K562 (cell line): Measurements from ENCODE around the gene WFIKKN1. TPM values are rescaled to one million over a fixed set of nuclear protein-coding genes. Genes with fewer than 3 reads are reported as not detected.

Experiments
- BRD9 ChIP-seq: fragments of 450-650 bp; IDR thresholded peaks from 2 replicates; pipeline ENCODE4 v1.6.1; 2018; ENCODE audit warnings: low read depth; ENCODE audit not compliant: partially characterized antibody
- CTBP1 ChIP-seq: fragments of 450-650 bp; IDR thresholded peaks from 2 replicates; pipeline ENCODE4 v1.6.1; 2016; ENCODE audit warnings: borderline replicate concordance
- EP300 ChIP-seq: IDR thresholded peaks from 2 replicates; pipeline ENCODE4 v1.6.1; 2012; ENCODE audit warnings: low read length, improper control_type of control experiment
- GTF2F1 ChIP-seq: IDR thresholded peaks from 2 replicates; pipeline ENCODE4 v1.6.1; 2011; ENCODE audit warnings: low read depth, low read length, improper control_type of control experiment
- HDAC6 ChIP-seq: IDR thresholded peaks from 2 replicates; pipeline ENCODE4 v1.6.1; 2012; ENCODE audit warnings: low read depth, mild to moderate bottlenecking, control low read depth, inconsistent platforms, low read length, moderate library complexity
- JUN ChIP-seq, 2 experiments: sonication (generic) in 1 of 2; formaldehyde crosslinking in 1 of 2; IDR thresholded peaks; 2 replicates each; pipeline versions ENCODE4 v1.6.1 to v1.8.0; 2012 to 2022; ENCODE audit warnings: borderline replicate concordance in 2 of 2, mild to moderate bottlenecking in 2 of 2, improper control_type of control experiment in 1 of 2, low read depth in 1 of 2, low read length in 1 of 2, missing genetic modification reagents in 1 of 2
- KDM4B ChIP-seq, 2 experiments: fragments of 450-650 bp in 1 of 2; sonication (generic) in 1 of 2; IDR thresholded peaks; 2 replicates each; pipeline ENCODE4 v1.6.1; 2016 to 2017; ENCODE audit warnings: borderline replicate concordance in 2 of 2, antibody characterized with exemption in 1 of 2, low read depth in 1 of 2, mild to moderate bottlenecking in 1 of 2
- MCM7 ChIP-seq, 2 experiments: fragments of 450-650 bp; IDR thresholded peaks; 2 replicates each; pipeline ENCODE4 v1.6.1; 2016 to 2018
- NFRKB ChIP-seq: fragments of 450-650 bp; IDR thresholded peaks from 2 replicates; pipeline ENCODE4 v1.6.1; 2016; ENCODE audit warnings: low read depth
- NONO ChIP-seq, 2 experiments: fragments of 200-400 bp in 1 of 2; fragments of 450-650 bp in 1 of 2; formaldehyde crosslinking in 1 of 2; IDR thresholded peaks; 2 replicates each; pipeline ENCODE4 v1.6.1; 2017; ENCODE audit warnings: low read depth in 2 of 2, mild to moderate bottlenecking in 2 of 2, moderate library complexity in 2 of 2, low read length in 1 of 2
- PRPF4 ChIP-seq: fragments of 200-400 bp; formaldehyde crosslinking; IDR thresholded peaks from one replicate; pipeline ENCODE4 v1.6.1; 2017; ENCODE audit warnings: low read length, low read depth, mild to moderate bottlenecking; ENCODE audit not compliant: insufficient read depth, poor library complexity, severe bottlenecking
- RBM22 ChIP-seq: fragments of 200-400 bp; formaldehyde crosslinking; IDR thresholded peaks from 2 replicates; pipeline ENCODE4 v1.6.1; 2018; ENCODE audit warnings: low read length, low read depth; ENCODE audit not compliant: poor library complexity, severe bottlenecking
- SMAD1 ChIP-seq: fragments of 150-350 bp; IDR thresholded peaks from 2 replicates; pipeline ENCODE4 v1.6.1; 2014; ENCODE audit warnings: low read length, low read depth; ENCODE audit not compliant: partially characterized antibody
- TAF1 ChIP-seq: IDR thresholded peaks from 2 replicates; pipeline ENCODE4 v1.6.1; 2011; ENCODE audit warnings: mild to moderate bottlenecking, low read length, moderate library complexity; ENCODE audit not compliant: insufficient read depth, control insufficient read depth, severe bottlenecking; ENCODE audit errors: extremely low read depth
- TEAD4 ChIP-seq, 2 experiments: sonication (generic) in 1 of 2; formaldehyde crosslinking in 1 of 2; IDR thresholded peaks; 2 replicates each; pipeline versions ENCODE4 v1.6.1 to v1.8.0; 2012 to 2022; ENCODE audit warnings: borderline replicate concordance in 1 of 2, inconsistent platforms in 1 of 2, low read length in 1 of 2, mild to moderate bottlenecking in 1 of 2, missing genetic modification reagents in 1 of 2
- TGIF2 ChIP-seq: sonication (generic); formaldehyde crosslinking; IDR thresholded peaks from 2 replicates; pipeline ENCODE4 v1.8.1; 2022; ENCODE audit warnings: mild to moderate bottlenecking, missing genetic modification reagents, moderate library complexity
- THAP12 ChIP-seq: fragments of 250-450 bp; sonication (Bioruptor Pico); IDR thresholded peaks from 2 replicates; pipeline ENCODE4 v1.9.0; 2021; ENCODE audit warnings: mild to moderate bottlenecking, inconsistent platforms
- TOE1 ChIP-seq, 2 experiments: fragments of 450-650 bp in 1 of 2; sonication (generic) in 1 of 2; formaldehyde crosslinking in 1 of 2; IDR thresholded peaks; 2 replicates each; pipeline versions ENCODE4 v1.7.1 to v1.8.0; 2016 to 2022; ENCODE audit warnings: borderline replicate concordance in 2 of 2, mild to moderate bottlenecking in 2 of 2, antibody characterized with exemption in 1 of 2, inconsistent platforms in 1 of 2, low read depth in 1 of 2, missing genetic modification reagents in 1 of 2, moderate library complexity in 1 of 2
- ZBTB5 ChIP-seq: fragments of 450-650 bp; IDR thresholded peaks from 2 replicates; pipeline ENCODE4 v1.6.1; 2017; ENCODE audit warnings: antibody characterized with exemption
- ZNF696 ChIP-seq: fragments of 250-450 bp; sonication (Bioruptor Pico); conservative IDR thresholded peaks from 2 replicates; pipeline ENCODE4 v1.4.0; 2020; ENCODE audit warnings: mild to moderate bottlenecking, moderate library complexity
- ZZZ3 ChIP-seq: fragments of 450-650 bp; IDR thresholded peaks from 2 replicates; pipeline ENCODE4 v1.6.1; 2016; ENCODE audit warnings: antibody characterized with exemption, mild to moderate bottlenecking, moderate library complexity
- polyA plus RNA-seq, 8 experiments: library from polyadenylated mRNA; depleted of rRNA in 4 of 8; stranded (reverse) in 5 of 8; unstranded in 3 of 8; fragments of >200 nt; fragmentation: Nextera tagmentation in 2 of 8; fragmentation: Illumina TruSeq in 1 of 8; extraction: Ambion mirVana in 2 of 8; extraction: Trizol in 1 of 8; gene quantifications; 2 replicates each; pipeline versions ENCODE4 v1.2.1 to v1.2.3, GENCODE V29; 2011 to 2014; ENCODE audit warnings: inconsistent platforms in 1 of 8, missing spikeins in 1 of 8
- total RNA-seq, 7 experiments: library from RNA; depleted of rRNA in 6 of 7; stranded (reverse); fragments of >200 nt in 6 of 7; fragmentation: Illumina TruSeq in 2 of 7; extraction: Trizol in 2 of 7; gene quantifications; 2 replicates each; pipeline versions ENCODE4 v1.2.1 to v1.2.3, GENCODE V29; 2011 to 2021; ENCODE audit warnings: low replicate concordance in 1 of 7

WFIKKN1 gene
- total and polyA plus RNA-seq, 9 of the 15 experiments (the other 6 are each of a cell fraction or from before 2014, with no cell fraction given) = 0.14 to 1.1 (median 0.50) TPM; not detected in 4

DNA sequence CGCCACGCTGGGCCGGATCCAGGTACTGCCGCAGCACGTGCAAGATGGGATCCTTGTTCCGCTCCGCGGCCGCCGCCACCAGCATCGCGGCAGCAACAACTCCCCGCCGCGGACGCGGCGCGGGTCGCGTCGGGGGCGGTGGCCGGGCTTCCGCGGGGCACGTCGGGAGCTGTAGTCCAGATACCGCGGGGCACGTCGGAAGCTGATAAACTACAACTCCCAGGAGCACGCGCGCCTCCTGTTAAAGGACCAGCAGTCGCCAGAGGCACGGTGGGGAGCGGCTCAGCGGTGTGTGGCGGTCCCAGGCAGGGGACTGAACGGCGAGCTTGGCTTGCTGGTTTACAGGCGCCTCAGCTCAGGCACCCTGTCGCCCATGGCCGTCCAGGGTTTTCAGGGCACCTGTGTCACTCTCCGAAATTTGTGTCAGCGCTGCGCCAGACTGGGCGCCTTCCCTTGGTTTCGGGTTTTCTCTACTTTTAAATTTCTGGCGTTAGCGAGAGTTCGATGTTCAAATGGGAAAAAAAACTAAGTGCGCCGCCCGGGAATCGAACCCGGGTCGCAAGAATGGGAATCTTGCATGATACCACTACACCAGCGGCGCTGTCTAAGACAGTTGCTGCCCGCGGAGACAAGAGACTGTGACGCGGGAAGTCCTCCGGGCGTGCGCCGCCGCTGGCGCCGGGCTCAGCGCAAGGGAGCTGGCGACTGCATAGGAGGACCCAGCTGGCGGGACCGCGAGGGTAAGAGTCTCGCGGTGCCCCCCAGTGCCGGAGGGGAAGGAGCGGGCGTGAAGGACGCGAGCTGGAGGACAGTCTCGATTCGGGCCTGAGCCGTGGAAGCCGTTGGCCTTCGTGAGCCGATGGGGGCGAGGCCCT lies 5.7 kb downstream of the WFIKKN1 start, which contains the start of gene METTL26 (continued):
- TF ChIP-seq THAP12 (peak; percentile 73), GTF2F1 (no peak), BRD9 (peak; percentile 99), CTBP1 (peak; percentile 96), JUN (IDR thresholded peaks at IDR 0.05; ENCODE audit: borderline replicate concordance, low read depth, low read length) (peak; percentile 75; the same call in 1 of the 2 replicates), JUN (CRISPR knock-in tag; IDR thresholded peaks at IDR 0.05; ENCODE audit: borderline replicate concordance) (no peak), NONO (IDR thresholded peaks at IDR 0.05; ENCODE audit: low read depth in 2 of 2, low read length in 1 of 2) (peak; percentile 39 to 79; a peak in 2 of 4 replicates), PRPF4 (no peak), TGIF2 (CRISPR knock-in tag) (peak; percentile 87; the same call in 1 of the 2 replicates), TAF1 (peak; percentile 63), KDM4B (IDR thresholded peaks at IDR 0.05; ENCODE audit: borderline replicate concordance in 2 of 2, low read depth in 1 of 2) (0 out of 4 replicates have a peak, but pooled peaks of 1 of the 2 experiments have one; percentile 27), TEAD4 (IDR thresholded peaks at IDR 0.05; ENCODE audit: low read length) (peak; percentile 74), TEAD4 (CRISPR knock-in tag; IDR thresholded peaks at IDR 0.05; ENCODE audit: borderline replicate concordance) (no peak), TOE1 (IDR thresholded peaks at IDR 0.05; ENCODE audit: borderline replicate concordance) (peak; percentile 90), TOE1 (CRISPR knock-in tag; IDR thresholded peaks at IDR 0.05; ENCODE audit: borderline replicate concordance, low read depth) (0 out of 2 replicates have a peak, but pooled peaks have one; percentile 8), NFRKB (no peak), SMAD1 (peak; percentile 58), ZNF696 (CRISPR knock-in tag) (no peak), RBM22 (peak; percentile 98), EP300 (peak; percentile 69), MCM7 (IDR thresholded peaks at IDR 0.05) (no peak), HDAC6 (no peak; the same call in 1 of the 2 replicates), ZBTB5 (peak; percentile 85), ZZZ3 (no peak)
